ENCODE results near the gene RELT.
A peak's percentile ranks its signal among the peaks of the same experiment; 100 is the strongest.

The RELT gene, protein sequence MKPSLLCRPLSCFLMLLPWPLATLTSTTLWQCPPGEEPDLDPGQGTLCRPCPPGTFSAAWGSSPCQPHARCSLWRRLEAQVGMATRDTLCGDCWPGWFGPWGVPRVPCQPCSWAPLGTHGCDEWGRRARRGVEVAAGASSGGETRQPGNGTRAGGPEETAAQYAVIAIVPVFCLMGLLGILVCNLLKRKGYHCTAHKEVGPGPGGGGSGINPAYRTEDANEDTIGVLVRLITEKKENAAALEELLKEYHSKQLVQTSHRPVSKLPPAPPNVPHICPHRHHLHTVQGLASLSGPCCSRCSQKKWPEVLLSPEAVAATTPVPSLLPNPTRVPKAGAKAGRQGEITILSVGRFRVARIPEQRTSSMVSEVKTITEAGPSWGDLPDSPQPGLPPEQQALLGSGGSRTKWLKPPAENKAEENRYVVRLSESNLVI

GRCh38 chr11:73376160-73376802 is at the start of gene RELT:
RELT (plus strand) TSS chr11:73376399; CDS start chr11:73389137, 12,738 bp downstream.
- intact Hi-C loops (cut with DNase I) = no loop called here
- peak; percentile 77 to 98 (median 86) for DNase-seq

GRCh38 chr11:73326929-73327811 is 49.0 kb upstream of the RELT start:
- peak in 2 of 10 donors; percentile 11 to 79 for DNase-seq
- intact Hi-C loops (cut with DNase I) = no loop called here

DNA sequence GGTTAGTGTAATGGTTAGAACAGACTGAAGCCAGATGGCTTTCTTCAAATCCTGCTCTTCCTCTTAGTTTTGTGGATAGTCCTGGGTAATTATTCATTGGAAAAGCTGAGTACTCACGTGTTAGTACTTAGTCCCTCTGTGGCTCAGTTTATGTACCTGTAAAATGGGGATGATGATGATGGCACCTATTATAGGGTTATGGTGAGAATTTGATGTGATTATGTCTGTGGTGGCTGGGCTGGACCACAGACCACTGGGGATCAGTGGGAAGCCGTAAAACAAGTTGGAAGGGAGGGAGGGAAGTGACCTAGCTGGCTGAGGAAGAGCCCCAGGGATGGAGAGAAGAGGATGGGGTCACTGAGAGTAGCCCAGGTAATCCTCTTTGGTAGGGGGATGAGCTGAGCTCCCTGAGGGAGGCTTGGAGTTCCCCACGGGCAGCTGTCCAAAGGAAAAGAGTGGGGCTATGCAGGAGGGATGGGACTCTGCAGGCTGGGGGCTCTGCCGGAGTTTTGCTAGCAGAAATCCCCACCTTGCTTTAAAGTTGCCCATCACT is 48.3 kb upstream of the RELT start:
- no peak for DNase-seq

DNA sequence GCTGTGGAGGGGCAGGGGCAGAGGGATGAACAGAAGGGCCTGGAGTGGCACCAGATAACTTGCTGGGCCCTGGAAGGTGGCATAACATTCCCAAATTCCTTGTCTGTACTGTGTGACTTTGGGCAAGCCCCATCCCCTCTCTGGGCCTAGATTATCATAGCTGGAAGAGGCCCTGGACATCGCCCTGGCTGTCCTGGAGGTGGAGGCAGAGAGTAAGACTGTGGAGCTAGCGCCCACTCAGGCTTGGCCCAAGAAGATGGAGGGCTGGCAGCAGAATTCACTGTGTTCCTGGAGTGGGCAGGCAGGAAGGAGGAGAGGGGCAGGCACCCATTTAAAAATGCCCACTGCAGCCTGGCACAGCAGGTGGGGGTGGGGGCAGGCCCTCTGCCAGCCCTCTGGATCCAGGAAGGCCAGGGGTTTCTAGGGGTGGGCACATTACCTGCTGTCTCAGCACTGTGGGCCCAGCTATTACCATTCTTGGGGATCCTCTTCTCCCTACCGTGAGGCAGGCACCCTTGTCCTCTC is 45.6 kb upstream of the RELT start:
- intact Hi-C loops (cut with DNase I) = no loop called here
- no peak for DNase-seq

More for the DNA sequence above, 48.3 kb upstream of the RELT start:
- intact Hi-C loops (cut with DNase I) = no loop called here

- intact Hi-C loops (cut with DNase I) = no loop called here
Observed at GRCh38 chr11:73331138-73331916, 44.9 kb upstream of the RELT start.

GRCh38 chr11:73333173-73333572 is 43.0 kb upstream of the RELT start:
- intact Hi-C loops (cut with DNase I) = no loop called here
- no peak for DNase-seq

More at GRCh38 chr11:73331138-73331916, 44.9 kb upstream of the RELT start:
- DNase-seq = no peak

DNA sequence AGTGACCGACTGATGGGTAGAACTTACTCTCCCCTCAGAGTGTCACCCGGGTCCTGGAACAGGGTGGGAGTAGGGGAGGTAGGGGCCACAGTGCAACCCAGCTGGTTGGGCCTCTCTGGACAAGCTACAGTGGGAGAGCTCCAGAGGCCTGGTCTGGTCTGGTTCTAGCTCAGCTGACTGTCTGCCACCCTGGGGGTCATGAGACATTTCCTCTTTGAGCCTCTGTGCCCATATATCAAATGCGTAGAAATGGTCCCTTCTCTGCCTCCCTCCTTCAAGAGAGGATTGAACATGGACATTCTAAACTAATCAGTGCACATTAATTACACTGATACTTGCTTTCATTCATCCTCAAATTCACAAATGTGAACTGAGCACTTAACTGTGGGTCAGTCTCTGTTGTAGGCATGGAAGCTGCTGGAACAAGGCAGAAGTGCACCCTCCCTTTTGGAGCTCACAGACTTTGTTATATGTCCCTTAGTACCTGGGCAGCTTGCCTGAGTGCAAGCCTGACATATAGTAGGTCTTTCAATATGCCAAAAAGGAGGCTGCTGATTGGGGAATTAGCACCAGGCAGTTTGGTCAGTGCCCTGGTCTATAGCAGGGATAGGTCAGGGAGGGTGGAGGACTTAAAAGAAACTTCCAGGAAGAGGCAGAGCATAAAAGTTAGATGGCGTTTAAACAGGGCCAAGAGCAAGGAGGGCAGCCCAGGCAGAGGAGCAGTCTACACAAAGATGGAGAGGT is 42.4 kb upstream of the RELT start:
- intact Hi-C loops (cut with DNase I) = no loop called here
- no peak for DNase-seq

GRCh38 chr11:73334384-73335203 is 41.6 kb upstream of the RELT start:
- intact Hi-C loops (cut with DNase I) = loop anchor here (1.0 kb wide), 1 partner anchor 27 kb away; no protein-coding TSS in a partner anchor
- no peak for DNase-seq

- peak; percentile 72 to 98 (median 92) for DNase-seq
- intact Hi-C loops (cut with DNase I) = loop anchor here (1.0 kb wide), 1 partner anchor 28 kb away; no protein-coding TSS in a partner anchor
Observed at GRCh38 chr11:73335204-73335923, 40.8 kb upstream of the RELT start.

GRCh38 chr11:73337846-73338245 is 38.4 kb upstream of the RELT start:
- intact Hi-C loops (cut with DNase I) = no loop called here
- DNase-seq = no peak

- intact Hi-C loops (cut with DNase I) = no loop called here
- no peak for DNase-seq
Observed at GRCh38 chr11:73338279-73338678, 37.9 kb upstream of the RELT start.

GRCh38 chr11:73340164-73340563 is 36.0 kb upstream of the RELT start:
- DNase-seq = no peak
- intact Hi-C loops (cut with DNase I) = no loop called here

DNA sequence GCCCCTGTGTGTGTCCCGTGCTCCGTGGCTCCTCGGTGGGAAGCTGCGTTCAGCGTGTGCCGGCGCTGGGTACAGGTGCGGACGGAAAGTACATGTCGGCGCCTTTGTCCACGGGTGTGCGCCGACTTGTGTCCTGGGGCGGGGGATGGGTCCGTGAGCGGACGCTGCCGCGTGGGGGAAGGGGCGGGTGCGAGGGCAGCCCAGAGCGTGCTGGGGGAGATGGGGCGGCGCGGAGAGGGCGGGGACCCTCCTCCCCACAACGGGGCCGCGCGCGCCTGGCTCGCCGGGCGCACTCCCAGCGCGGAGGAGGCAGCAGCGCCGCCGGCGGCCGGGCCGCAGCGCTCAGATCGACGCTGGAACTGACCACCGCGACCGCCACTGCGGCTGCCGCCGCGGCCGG is 33.6 kb upstream of the RELT start:
- intact Hi-C loops (cut with DNase I) = no loop called here
- peak in 8 of 10 donors; percentile 29 to 93 (median 56) for DNase-seq

DNA sequence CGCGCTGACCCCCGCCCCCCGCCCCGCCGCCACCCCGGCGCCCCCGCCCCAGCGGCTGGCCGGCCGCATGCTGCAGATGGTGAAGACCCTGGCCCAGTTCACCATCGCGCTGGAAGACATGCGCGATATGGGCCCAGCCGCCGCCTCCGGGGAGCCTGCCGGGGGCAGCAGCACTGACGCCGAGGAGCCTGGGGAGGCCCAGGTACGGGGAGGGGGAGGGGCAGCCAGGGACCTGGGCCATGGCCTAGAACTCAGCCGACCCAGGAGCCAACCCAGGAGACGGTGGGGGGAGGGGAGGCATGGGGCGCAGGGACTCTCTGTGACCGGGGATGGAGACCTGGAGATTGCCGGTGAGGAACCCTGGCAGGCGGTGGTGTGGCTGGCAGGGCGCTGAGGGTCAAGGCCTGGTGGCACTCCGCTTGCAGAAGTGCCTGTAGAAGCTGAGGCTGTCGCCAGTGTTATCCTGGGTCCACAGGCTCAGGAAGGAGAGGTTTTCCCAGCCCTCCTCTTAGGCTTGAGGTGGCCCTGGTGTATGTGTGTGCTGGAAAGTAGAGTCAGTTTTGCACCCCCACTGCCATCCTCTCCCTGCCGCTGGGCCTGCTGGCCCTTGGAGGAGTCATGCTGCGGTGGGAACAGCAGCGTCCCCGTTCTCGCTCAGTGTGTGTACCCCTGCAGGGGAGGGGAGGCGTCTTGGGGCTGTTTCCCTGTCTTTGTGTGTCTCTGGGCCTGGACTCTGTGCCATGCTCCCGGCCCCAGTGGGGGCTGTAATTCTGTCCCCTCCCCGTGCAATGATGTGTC is 32.9 kb upstream of the RELT start:
- peak in 1 of 10 donors; percentile 26 for DNase-seq
- intact Hi-C loops (cut with DNase I) = no loop called here

GRCh38 chr11:73344191-73344607 is 32.0 kb upstream of the RELT start:
- DNase-seq = peak; percentile 36 to 94 (median 60)
- intact Hi-C loops (cut with DNase I) = no loop called here

- DNase-seq = no peak
- intact Hi-C loops (cut with DNase I) = no loop called here
Observed at GRCh38 chr11:73345481-73346160, 30.6 kb upstream of the RELT start.

Measured in posterior cingulate gyrus (tissue), 11 donors.